Activated CD4-positive, alpha-beta T cell treated with anti-CD3 and anti-CD28 coated beads, Interleukin-2, amount 50 U/mL, for 48 hours (primary cell): ENCODE data around the gene MAGEA3.
"Not testable (repeated sequence)": the region's sequence is repeated elsewhere in the genome, so short reads cannot be mapped to it uniquely, and the experiment has no call there.

Experiments
- DNase-seq, 2 experiments: peaks; one replicate each; pipeline ENCODE4 v3.0.0-alpha.2; 2020

Gene MAGEA3, protein sequence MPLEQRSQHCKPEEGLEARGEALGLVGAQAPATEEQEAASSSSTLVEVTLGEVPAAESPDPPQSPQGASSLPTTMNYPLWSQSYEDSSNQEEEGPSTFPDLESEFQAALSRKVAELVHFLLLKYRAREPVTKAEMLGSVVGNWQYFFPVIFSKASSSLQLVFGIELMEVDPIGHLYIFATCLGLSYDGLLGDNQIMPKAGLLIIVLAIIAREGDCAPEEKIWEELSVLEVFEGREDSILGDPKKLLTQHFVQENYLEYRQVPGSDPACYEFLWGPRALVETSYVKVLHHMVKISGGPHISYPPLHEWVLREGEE

GRCh38 chrX:152697952-152698931 is at the start of gene MAGEA3:
MAGEA3 (plus strand) TSS chrX:152698794; CDS start chrX:152700833, 2,039 bp downstream.
- not testable (repeated sequence) for DNase-seq

- DNase-seq: no peak
Observed at GRCh38 chrX:152652060-152652459, 46.5 kb upstream of the MAGEA3 start.

GRCh38 chrX:152652467-152652866 is 46.1 kb upstream of the MAGEA3 start:
- DNase-seq: no peak

DNA sequence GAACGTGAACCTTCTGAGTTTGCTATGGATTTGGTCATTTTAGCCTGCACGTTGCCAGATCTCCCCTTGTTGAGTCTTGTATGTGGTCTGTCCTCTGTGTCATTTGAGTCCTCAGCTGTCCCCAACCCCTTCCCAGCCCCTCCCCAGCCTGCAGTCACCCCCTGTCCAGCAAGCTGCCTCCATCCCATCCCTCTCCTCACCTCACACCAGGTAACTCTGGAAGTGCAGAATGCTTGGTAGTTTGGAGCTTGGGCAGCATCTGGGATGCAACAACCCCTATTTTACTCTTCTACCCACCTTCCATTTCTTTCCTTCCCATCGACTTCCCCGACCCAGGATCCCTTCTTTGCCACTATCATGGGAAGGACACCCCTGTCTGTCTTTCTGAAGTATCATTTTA is 42.5 kb upstream of the MAGEA3 start:
- no peak for DNase-seq

- no peak for DNase-seq
Observed at GRCh38 chrX:152656890-152657289, 41.7 kb upstream of the MAGEA3 start.

GRCh38 chrX:152658302-152658701 is 40.3 kb upstream of the MAGEA3 start:
- no peak for DNase-seq

DNA sequence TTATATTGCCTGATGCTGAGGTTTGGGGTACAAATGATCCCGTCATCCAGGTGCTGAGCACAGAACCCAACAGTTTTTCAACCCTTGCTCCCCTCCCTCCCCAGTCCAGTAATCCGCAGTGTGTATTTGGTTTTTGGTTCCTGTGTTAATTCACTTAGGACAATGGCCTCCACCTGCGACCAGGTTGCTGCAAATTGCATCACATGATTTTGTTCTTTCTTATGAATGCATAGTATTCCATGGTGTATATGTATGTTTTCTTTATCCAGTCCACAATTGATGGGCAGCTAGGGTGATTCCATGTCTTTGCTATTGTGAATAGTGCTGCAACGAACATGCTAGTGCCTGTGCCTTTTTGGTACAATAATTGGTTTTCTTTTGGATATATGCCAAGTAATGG is 35.5 kb upstream of the MAGEA3 start:
- DNase-seq: no peak

DNA sequence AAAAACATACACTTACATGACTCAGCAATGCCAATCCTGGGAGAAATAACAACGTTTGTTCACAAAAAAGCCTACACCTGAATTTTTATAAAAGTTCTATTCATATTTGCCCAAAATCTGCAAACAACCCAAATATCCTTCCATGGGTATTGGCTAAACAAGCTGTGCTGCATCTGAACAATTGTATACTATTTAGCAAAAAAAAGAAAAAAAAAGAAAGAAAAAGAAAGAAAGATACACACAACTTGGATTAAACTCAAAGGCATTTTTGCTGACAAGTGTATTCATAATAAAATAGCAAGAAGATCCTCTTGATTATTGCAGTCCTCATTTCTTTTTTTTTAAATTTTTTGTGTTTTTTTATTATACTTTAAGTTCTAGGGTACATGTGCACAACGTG is 24.5 kb upstream of the MAGEA3 start:
- DNase-seq: no peak

- not testable (repeated sequence) for DNase-seq
Observed at GRCh38 chrX:152674652-152675051, 23.9 kb upstream of the MAGEA3 start.

GRCh38 chrX:152681012-152681411 is 17.6 kb upstream of the MAGEA3 start:
- DNase-seq: not testable (repeated sequence)

DNA sequence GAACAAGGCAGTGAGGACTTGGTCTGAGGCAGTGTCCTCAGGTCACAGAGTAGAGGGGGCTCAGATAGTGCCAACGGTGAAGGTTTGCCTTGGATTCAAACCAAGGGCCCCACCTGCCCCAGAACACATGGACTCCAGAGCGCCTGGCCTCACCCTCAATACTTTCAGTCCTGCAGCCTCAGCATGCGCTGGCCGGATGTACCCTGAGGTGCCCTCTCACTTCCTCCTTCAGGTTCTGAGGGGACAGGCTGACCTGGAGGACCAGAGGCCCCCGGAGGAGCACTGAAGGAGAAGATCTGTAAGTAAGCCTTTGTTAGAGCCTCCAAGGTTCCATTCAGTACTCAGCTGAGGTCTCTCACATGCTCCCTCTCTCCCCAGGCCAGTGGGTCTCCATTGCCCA is 1.8 kb downstream of the MAGEA3 start:
- DNase-seq: not testable (repeated sequence)

DNA sequence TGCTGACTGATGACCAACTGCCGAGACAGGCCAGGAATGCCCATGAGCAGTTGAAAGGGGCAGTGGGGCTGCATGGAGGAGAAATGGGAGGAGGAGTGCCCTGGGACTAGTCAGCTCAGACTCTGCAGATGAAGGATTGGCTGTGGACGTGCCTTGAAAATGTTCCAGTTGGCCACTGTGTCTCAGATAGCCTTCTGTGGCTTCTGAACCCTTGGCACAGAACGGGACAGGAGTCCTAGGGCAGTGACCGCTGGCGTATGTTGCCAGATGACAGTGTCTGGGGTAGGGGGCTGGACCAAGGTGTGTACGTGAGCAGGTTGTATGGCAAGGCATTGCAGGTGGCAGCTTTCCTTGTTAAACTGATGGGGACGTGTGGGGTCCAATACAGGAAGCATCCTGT is 7.9 kb downstream of the MAGEA3 start:
- DNase-seq: not testable (repeated sequence)

- DNase-seq: not testable (repeated sequence)
Observed at GRCh38 chrX:152709173-152709572, 10.6 kb downstream of the MAGEA3 start, which contains the start of gene CSAG2. CSAG2 (minus strand) TSS chrX:152709273; CDS start chrX:152709112, 161 bp downstream.

DNA sequence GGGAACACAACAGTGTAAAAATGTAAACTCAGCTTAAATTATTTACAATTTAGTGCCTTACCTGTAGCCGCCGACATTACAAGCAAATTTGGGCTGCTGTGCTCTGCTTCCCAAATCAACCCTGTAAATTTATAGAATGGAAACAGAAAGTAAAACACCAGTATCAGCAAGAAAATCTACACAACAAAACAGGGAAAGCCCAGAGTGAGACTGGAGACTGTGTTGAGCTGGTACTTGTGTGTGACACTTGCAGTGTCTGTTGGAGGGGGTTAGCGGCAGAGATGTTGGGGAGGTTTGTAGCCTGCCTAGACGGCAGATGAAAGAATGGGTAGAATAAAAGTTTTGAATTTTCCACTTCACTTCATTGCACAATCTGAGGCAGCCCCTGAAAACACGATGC is 14.6 kb downstream of the MAGEA3 start:
- DNase-seq: not testable (repeated sequence)

GRCh38 chrX:152713815-152714787 is 15.5 kb downstream of the MAGEA3 start, which contains the start of gene MAGEA2B:
MAGEA2B (plus strand) TSS chrX:152714628; CDS start chrX:152717107, 2,479 bp downstream.
- DNase-seq: not testable (repeated sequence)

- DNase-seq: no peak
Observed at GRCh38 chrX:152725409-152725808, 26.8 kb downstream of the MAGEA3 start.

DNA sequence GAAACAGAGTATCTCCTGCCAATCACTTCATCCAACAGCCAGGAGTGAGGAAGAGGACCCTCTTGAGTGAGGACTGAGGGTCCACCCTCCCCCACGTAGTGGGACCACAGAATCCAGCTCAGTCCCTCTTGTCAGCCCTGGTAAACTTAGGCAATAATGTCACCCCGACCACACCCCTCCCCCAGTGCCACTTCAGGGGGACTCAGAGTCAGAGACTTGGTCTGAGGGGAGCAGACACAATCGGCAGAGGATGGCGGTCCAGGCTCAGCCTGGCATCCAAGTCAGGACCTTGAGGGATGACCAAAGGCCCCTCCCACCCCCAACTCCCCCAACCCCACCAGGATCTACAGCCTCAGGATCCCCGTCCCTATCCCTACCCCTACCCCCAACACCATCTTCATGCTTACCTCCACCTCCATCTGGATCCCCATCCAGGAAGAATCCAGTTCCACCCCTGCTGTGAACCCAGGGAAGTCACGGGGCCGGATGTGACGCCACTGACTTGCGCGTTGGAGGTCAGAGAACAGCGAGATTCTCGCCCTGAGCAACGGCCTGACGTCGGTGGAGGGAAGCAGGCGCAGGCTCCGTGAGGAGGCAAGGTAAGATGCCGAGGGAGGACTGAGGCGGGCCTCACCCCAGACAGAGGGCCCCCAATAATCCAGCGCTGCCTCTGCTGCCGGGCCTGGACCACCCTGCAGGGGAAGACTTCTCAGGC is 34.8 kb downstream of the MAGEA3 start, which contains the start of the genes CSAG1 and MAGEA12:
CSAG1 (minus strand) TSS at position 461 of the 715 bp plus-strand sequence. CDS start 1,261 bp downstream, outside the sequence.
MAGEA12 (plus strand) TSS at position 497 of the 715 bp plus-strand sequence. CDS start 2,405 bp downstream, outside the sequence.
- DNase-seq: no peak

DNA sequence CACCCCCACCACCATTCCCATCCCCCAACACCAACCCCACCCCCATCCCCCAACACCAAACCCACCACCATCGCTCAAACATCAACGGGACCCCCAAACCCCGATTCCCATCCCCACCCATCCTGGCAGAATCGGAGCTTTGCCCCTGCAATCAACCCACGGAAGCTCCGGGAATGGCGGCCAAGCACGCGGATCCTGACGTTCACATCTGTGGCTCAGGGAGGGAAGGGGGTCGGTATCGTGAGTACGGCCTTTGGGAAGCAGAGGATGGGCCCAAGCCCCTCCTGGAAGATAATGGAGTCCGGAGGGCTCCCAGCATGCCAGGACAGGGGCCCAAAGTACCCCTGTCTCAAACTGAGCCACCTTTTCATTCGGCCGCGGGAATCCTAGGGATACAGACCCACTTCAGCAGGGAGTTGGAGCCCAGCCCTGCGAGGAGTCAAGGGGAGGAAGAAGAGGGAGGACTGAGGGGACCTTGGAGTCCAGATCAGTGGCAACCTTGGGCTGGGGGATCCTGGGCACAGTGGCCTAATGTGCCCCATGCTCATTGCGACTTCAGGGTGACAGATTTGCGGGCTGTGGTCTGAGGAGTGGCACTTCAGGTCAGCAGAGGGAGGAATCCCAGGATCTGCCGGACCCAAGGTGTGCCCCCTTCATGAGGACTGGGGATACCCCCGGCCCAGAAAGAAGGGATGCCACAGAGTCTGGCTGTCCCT is 35.7 kb downstream of the MAGEA3 start:
- not testable (repeated sequence) for DNase-seq

- no peak for DNase-seq
Observed at GRCh38 chrX:152735101-152735500, 36.5 kb downstream of the MAGEA3 start.

DNA sequence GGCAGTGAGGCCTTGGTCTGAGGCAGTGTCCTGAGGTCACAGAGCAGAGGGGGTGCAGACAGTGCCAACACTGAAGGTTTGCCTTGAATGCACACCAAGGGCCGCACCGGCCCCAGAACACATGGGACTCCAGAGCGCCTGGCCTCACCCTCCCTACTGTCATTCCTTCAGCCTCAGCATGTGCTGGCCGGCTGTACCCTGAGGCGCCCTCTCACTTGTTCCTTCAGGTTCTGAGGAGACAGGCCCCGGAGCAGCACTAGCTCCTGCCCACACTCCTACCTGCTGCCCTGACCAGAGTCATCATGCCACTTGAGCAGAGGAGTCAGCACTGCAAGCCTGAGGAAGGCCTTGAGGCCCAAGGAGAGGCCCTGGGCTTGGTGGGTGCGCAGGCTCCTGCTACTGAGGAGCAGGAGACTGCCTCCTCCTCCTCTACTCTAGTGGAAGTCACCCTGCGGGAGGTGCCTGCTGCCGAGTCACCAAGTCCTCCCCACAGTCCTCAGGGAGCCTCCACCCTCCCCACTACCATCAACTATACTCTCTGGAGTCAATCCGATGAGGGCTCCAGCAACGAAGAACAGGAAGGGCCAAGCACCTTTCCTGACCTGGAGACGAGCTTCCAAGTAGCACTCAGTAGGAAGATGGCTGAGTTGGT is 37.4 kb downstream of the MAGEA3 start:
- no peak for DNase-seq
